Heart left ventricle (tissue), 16 donors: ENCODE results near the gene CDC20B. TPM values are rescaled to one million over a fixed set of nuclear protein-coding genes. Genes with fewer than 3 reads are reported as not detected.
A peak's percentile ranks its signal among the peaks of the same experiment; 100 is the strongest.

Experiments used
- ATAC-seq, 4 donors: fragments of 200-7000 bp; cut with Tn5 transposase; one replicate each; pipeline ENCODE4 v1.9.1; 2020 to 2022; ENCODE audit warnings: moderate library complexity in 4 of 4, mild to moderate bottlenecking in 3 of 4, moderate number of reproducible peaks in 1 of 4
- DNase-seq, 5 donors: peaks; one replicate each; pipeline ENCODE4 v3.0.0-alpha.2; 2020
- H3K27ac ChIP-seq, 12 donors: fragments of 200-600 bp; sonication (generic) in 4 of 12; one replicate each; pipeline versions ENCODE4 v1.5.0 to v1.8.0; 2016 to 2022; ENCODE audit warnings: mild to moderate bottlenecking in 2 of 12
- H3K27me3 ChIP-seq, 9 donors: fragments of 200-600 bp; sonication (generic) in 2 of 9; one replicate each; pipeline versions ENCODE4 v1.5.1 to v1.8.0; 2016 to 2022; ENCODE audit warnings: mild to moderate bottlenecking in 3 of 9
- H3K36me3 ChIP-seq, 9 donors: fragments of 200-600 bp; sonication (generic) in 2 of 9; one replicate each; pipeline versions ENCODE4 v1.5.0 to v1.8.0; 2018 to 2022; ENCODE audit warnings: mild to moderate bottlenecking in 2 of 9
- H3K4me1 ChIP-seq, 12 donors: fragments of 200-600 bp; sonication (generic) in 4 of 12; one replicate each; pipeline versions ENCODE4 v1.5.0 to v1.8.0; 2016 to 2022; ENCODE audit warnings: mild to moderate bottlenecking in 3 of 12
- H3K4me3 ChIP-seq, 12 donors: fragments of 200-600 bp; sonication (generic) in 4 of 12; one replicate each; pipeline versions ENCODE4 v1.5.0 to v1.8.0; 2017 to 2022; ENCODE audit warnings: mild to moderate bottlenecking in 9 of 12, moderate library complexity in 4 of 12
- H3K9me3 ChIP-seq, 12 donors: fragments of 200-600 bp; sonication (generic) in 4 of 12; one replicate each; pipeline versions ENCODE4 v1.5.0 to v1.8.0; 2016 to 2022; ENCODE audit warnings: mild to moderate bottlenecking in 1 of 12
- POLR2A ChIP-seq, 2 donors: fragments of 450-650 bp; IDR thresholded peaks; one replicate each; pipeline ENCODE4 v1.6.1; 2017; ENCODE audit warnings: antibody characterized with exemption in 2 of 2, mild to moderate bottlenecking in 2 of 2, moderate library complexity in 2 of 2
- WGBS, 4 donors: extraction: QIAGEN DNeasy Blood & Tissue Kit in 2 of 4; methylation state at CpG; one replicate each; pipeline versions ENCODE4 v1.1.5 to v1.1.7; 2013 to 2018; 5-methylcytosine and 5-hydroxymethylcytosine counted together
- intact Hi-C, 10 donors: fragments of 100-400 bp; cut with DNase I; formaldehyde crosslinking; loops; one replicate each; pipeline versions ENCODE4 v1.11.1 to v1.14.2; 2022
- polyA plus RNA-seq, 2 donors: library from polyadenylated mRNA; stranded (reverse); fragments of 200-250 nt; gene quantifications; one replicate each; pipeline ENCODE4 v1.2.3, GENCODE V29; 2013
- total RNA-seq, 9 donors: library from RNA; depleted of rRNA in 2 of 9; stranded (reverse); fragments of >200 nt in 2 of 9; fragmentation: NEBNext Ultra II Directional in 3 of 9; extraction: Animal tissue kit (Norgen Biotek cat#: 25700) in 3 of 9; gene quantifications; one replicate each; pipeline versions ENCODE4 v1.1.0 to v1.2.4, GENCODE V29; 2016 to 2023
- TF ChIP-seq, protein P1 (sequence below), 12 donors: fragments of 200-600 bp; sonication (generic) in 4 of 12; IDR thresholded peaks; one replicate each; pipeline versions ENCODE4 v1.5.0 to v1.8.0; 2018 to 2022; ENCODE audit warnings: antibody characterized with exemption in 12 of 12, mild to moderate bottlenecking in 5 of 12
- donor health status: ischemic (EF 13 %, LVEDD 7.1; RV severe dilation, severe dysfunction).
- donor health status: healthy with polysubstance abuse.
- donor health status: DM: no; HTN: yes; CAD: no.
- donor health status: DM: no; HTN: no; CAD: no.
- donor health status: ischemic (EF 25% LVEDD 6.9; RV normal size, moderate dysfunction).
- donor health status: ischemic (EF 25% LVEDD 5.7; RV mildly dilated, moderate dysfunction).
- donor health status: healthy.
- donor health status: DM: yes; HTN: yes; CAD: no.
- donor health status: ischemic (EF 35%, LVEDD 5.7; RV mildly dilated, moderate dysfunction).
- donor health status: nonischemic (EF 11% LVEDD 7.7; RV severe dilation, severe dysfunction).
- donor health status: DM: yes; HTN: yes; CAD: no.
- donor health status: PGD.
- donor health status: ischemic (EF 29% LVEDD 5.4; RV normal size, mild dysfunction).
- donor health status: nonischemic (EF 23%, LVEDD 6.1; RV moderate dilation, normal function).

CDC20B gene
- total and polyA plus RNA-seq, 11 donors: not detected

- H3K36me3 ChIP-seq: no peaks in the 10 kb centered on the region
- TF ChIP-seq, protein P1, sequence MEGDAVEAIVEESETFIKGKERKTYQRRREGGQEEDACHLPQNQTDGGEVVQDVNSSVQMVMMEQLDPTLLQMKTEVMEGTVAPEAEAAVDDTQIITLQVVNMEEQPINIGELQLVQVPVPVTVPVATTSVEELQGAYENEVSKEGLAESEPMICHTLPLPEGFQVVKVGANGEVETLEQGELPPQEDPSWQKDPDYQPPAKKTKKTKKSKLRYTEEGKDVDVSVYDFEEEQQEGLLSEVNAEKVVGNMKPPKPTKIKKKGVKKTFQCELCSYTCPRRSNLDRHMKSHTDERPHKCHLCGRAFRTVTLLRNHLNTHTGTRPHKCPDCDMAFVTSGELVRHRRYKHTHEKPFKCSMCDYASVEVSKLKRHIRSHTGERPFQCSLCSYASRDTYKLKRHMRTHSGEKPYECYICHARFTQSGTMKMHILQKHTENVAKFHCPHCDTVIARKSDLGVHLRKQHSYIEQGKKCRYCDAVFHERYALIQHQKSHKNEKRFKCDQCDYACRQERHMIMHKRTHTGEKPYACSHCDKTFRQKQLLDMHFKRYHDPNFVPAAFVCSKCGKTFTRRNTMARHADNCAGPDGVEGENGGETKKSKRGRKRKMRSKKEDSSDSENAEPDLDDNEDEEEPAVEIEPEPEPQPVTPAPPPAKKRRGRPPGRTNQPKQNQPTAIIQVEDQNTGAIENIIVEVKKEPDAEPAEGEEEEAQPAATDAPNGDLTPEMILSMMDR (IDR thresholded peaks at IDR 0.05): no peak
- TF ChIP-seq POLR2A (IDR thresholded peaks at IDR 0.05): no peak
- H3K27ac ChIP-seq: no peak overlapping the region
- no peak overlapping the region for H3K4me3 ChIP-seq
- DNase-seq (no peak), ATAC-seq (no peak)
- peaks cover 26 to 92% (median 68%) of the 10 kb centered on the region in 9 donors for H3K27me3 ChIP-seq
- 17 to 28% (median 22%) methylated on average over 2 of the region's 2 CpGs for WGBS, 4 donors
- H3K4me1 ChIP-seq: peaks cover 5 to 32% (median 23%) of the 10 kb centered on the region in 12 donors
- no peaks in the 10 kb centered on the region for H3K9me3 ChIP-seq
- intact Hi-C loops: loop anchor here (5.0 to 10.0 kb wide), 5 partner anchors 48 to 518 kb away; partner anchors contain the start of genes CCNO (in 5 of the 10) and MCIDAS (in 2 of the 10)
Observed at GRCh38 chr5:55177078-55177477, 4.1 kb upstream of the CDC20B start.

DNA sequence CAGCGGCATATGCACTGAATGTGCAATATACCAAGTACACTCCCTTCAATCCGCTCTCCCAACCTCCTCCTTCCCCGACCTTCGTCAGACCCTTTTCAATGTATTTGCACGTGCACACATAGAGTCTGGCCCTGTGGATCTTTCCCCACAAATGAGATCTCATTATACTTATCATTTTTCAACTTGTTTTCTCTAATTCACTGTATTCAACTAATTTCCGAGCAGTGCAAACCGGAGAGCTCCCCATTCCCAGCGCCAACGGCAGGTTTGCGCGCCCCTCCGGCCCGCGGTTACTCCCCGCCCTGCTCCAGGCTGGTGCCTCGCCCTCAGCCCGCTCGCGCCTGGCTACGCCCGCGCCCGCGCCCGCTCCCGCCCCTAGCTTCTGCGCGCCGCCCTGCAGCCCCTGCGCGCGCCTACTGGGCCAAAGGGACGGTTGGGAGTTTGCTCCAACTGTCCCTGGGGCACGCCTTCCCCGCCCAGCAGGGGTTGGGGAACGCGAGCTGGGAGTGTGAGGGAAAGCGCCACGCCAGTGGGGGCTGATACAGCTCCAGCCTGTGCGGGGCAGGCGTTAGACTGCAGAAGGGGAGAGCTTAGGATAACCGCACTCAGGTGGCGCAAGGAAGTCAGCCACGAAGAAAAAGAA, 3.3 kb upstream of the CDC20B start:
- ATAC-seq (peak; percentile 38 to 82 (median 58)), DNase-seq (peak; percentile 14 to 64 (median 28))
- intact Hi-C loops: loop anchor here (5.0 to 10.0 kb wide), 5 partner anchors 49 to 519 kb away; partner anchors contain the start of genes CCNO (in 5 of the 10) and MCIDAS (in 2 of the 10)
- Histone ChIP-seq H3K27me3 (peaks cover 26 to 86% (median 64%) of the 10 kb centered on the region in 9 donors), H3K4me3 (peak overlapping the region in 11 of 12 donors; percentile 9 to 48 (median 20)), H3K9me3 (no peaks in the 10 kb centered on the region), H3K27ac (no peak overlapping the region), H3K4me1 (peaks cover 5 to 32% (median 24%) of the 10 kb centered on the region in 12 donors), H3K36me3 (no peaks in the 10 kb centered on the region)
- WGBS, 4 donors: 1 to 3% (median 2%) methylated on average over 44 of the region's 44 CpGs
- TF ChIP-seq, protein P1 (IDR thresholded peaks at IDR 0.05): peak in 10 of 12 donors; percentile 8 to 50 (median 18)
- no peak for TF ChIP-seq POLR2A (IDR thresholded peaks at IDR 0.05)

- intact Hi-C loops: loop anchor here (5.0 to 10.0 kb wide), 5 partner anchors 49 to 519 kb away; partner anchors contain the start of genes CCNO (in 5 of the 10) and MCIDAS (in 2 of the 10)
- Histone ChIP-seq H3K4me3 (peak overlapping the region in 5 of 12 donors; percentile 10 to 48 (median 31)), H3K4me1 (peaks cover 5 to 32% (median 24%) of the 10 kb centered on the region in 12 donors), H3K9me3 (no peaks in the 10 kb centered on the region), H3K27ac (no peak overlapping the region), H3K27me3 (peaks cover 26 to 88% (median 69%) of the 10 kb centered on the region in 9 donors), H3K36me3 (no peaks in the 10 kb centered on the region)
- 10 to 22% (median 13%) methylated on average over 7 of the region's 7 CpGs for WGBS, 4 donors
- ATAC-seq (no peak), DNase-seq (no peak)
- TF ChIP-seq, protein P1 (IDR thresholded peaks at IDR 0.05): no peak
- TF ChIP-seq POLR2A (IDR thresholded peaks at IDR 0.05): no peak
Observed at GRCh38 chr5:55175781-55176175, 2.8 kb upstream of the CDC20B start.

- TF ChIP-seq, protein P1 (IDR thresholded peaks at IDR 0.05): no peak
- no peak for TF ChIP-seq POLR2A (IDR thresholded peaks at IDR 0.05)
- H3K4me1 ChIP-seq: peaks cover 5 to 32% (median 24%) of the 10 kb centered on the region in 12 donors
- ATAC-seq: no peak
- intact Hi-C loops: loop anchor here in 6 of 10 donors (2.0 to 10.0 kb wide), 6 partner anchors 51 to 521 kb away; partner anchors contain the start of genes CCNO (in 3 of the 6), DHX29 (in 1 of the 6), MCIDAS (in 1 of the 6) and MTREX (in 1 of the 6)
- 13 to 22% (median 20%) methylated on average over 8 of the region's 8 CpGs for WGBS, 4 donors
- no peaks in the 10 kb centered on the region for H3K36me3 ChIP-seq
- H3K27ac ChIP-seq: no peak overlapping the region
- peaks cover 26 to 80% (median 54%) of the 10 kb centered on the region in 9 donors for H3K27me3 ChIP-seq
- peak overlapping the region; percentile 29 to 63 (median 50) for H3K4me3 ChIP-seq
- H3K9me3 ChIP-seq: no peaks in the 10 kb centered on the region
- DNase-seq: no peak
Observed at GRCh38 chr5:55173687-55174230, 782 bp upstream of the CDC20B start.
